Measurements from ENCODE around the gene SLC6A19.
A peak's percentile ranks its signal among the peaks of the same experiment; 100 is the strongest.

The SLC6A19 gene

DNA sequence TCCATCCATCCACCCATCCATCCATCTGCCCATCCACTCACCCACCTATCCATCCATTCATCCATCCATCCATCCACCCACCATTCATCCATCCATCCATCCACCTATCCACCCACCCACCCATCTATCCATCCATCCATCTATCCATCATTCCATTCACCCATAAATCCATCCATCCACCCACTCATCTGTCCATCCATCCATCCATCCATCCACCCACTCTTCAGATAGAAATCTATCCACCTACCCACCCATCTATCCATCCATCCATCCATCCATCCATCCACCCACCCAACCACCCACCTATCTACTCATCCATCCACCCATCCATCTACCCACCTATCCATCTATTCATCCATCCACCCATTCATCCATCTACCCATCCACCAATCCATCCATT, 35.0 kb upstream of the SLC6A19 start:
- DNase-seq: no peak

DNA sequence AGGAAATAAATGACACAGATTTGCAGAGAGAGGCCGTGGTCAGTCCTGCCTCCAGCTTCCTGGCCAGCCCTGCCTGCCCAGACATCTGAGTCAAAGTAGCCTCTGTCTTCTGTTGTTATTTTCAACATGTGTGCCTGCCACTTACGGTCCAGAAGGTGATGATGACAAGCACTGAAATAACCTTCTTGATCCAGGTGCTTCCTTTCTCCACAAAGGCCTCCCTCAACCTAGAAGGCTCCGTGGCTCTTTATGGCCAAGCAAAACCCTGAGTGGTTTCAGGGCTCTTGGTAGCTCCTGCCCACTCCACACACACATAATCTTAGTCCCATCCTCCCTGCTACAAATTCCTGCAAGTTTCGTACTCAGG, 34.1 kb upstream of the SLC6A19 start:
- no peak for DNase-seq

DNA sequence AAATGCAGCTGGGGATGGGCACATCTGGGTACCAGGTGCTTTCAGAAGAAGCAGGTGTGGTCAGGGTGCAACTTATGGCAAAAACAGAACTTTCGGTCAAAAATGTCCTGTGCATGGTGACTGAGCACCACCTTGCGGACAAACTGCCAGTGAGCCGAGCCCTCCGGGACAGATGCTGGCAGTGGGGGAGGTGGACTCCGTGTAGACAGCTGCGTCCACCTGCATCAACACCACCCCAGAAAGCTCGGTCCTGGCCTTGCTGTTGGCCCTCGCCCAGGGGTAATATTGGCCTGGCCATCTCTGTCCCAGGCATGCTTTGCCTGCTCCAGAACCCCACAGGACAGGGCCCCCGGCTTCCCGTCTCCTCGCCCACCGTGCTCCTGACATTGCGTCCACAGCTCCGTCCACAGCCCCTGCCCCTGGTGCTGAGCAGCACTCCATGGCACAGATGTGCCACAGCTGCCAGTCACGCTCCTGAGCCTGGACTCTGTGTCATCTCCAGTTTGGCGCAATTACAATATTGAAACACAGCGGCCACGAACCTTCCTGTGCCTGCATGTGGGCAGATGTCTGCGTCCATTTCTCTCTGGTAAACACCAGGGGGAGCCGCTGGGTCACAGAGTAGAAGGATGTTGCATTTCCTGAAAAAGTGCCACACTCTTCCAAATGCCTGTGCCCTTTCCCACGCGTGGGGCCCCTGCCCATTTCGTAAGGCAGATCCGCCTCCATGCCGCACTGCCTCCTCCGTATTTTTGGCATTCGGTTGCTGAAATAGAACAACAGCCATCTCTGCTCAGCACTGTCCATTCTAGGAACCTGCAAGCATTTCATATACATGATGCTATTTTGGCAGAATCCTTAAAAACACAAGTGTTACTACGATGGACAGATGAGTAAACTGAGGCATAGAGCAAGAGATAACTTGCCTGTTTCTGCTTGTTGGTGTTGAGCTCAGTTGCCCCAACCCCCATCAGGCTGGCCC, 33.4 kb upstream of the SLC6A19 start:
- peak; percentile 78 for DNase-seq

DNA sequence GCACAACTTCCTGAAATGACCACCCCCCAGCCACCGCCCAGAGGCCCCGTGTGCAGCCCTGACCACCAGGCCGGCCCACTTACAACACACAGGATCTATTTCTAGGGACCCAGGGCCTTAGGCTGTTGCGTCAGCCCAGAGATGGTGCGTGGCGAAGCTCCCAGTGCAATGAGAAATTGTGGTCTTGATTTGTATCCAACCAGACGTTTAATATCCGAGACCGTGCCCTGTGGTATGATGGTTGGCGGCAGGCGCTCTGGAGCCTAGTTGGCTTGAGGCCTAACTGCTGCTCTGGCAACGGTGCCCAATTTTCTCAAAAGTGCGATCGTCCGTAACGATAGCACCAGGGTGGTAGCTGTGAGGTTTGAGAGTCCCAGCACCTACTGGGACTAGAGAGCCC, 32.6 kb upstream of the SLC6A19 start:
- no peak for DNase-seq

DNA sequence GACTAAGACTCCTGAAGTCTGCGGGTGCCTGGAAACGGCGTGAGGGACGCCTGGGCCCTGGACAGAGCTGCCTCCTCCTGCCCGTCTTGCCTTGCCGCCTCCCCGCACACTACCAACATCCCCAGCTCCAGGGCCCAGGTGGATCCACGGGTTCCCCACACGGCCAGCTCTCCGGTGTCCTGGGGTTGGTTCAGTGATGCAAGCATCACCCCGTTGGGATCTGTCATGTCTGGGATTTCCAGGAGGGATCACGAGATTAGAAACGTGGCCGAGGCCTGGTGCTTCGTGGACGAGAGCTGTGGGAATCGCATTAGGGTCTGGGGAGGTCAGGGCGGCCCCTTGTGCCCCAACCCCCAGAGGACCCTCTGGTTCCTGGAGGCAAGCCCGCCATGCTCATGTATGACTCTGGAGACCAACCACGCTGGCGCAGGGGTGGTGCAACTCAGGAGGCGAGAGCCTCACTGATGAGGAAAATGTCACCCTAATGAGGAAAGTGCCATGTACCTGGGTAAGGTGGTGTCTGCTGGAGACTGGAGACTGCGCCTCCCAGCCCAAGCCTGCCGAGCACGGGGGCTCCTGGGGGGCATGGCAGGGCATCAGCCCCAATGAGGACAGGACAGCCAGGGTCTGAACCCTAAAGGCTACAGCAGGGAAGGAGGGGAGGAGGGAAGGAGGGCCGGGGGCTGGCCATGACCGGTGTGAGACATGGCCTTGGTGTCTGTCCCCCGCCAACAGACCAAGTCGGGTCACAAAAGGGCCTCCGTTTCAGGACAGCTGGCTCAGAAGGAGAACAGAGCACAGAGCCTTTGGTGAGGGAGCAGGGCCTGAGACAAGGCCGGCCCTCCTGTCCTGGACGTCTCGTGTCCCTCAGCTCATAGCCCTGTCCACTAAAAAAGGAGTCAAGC, 31.9 kb upstream of the SLC6A19 start:
- no peak for DNase-seq

DNA sequence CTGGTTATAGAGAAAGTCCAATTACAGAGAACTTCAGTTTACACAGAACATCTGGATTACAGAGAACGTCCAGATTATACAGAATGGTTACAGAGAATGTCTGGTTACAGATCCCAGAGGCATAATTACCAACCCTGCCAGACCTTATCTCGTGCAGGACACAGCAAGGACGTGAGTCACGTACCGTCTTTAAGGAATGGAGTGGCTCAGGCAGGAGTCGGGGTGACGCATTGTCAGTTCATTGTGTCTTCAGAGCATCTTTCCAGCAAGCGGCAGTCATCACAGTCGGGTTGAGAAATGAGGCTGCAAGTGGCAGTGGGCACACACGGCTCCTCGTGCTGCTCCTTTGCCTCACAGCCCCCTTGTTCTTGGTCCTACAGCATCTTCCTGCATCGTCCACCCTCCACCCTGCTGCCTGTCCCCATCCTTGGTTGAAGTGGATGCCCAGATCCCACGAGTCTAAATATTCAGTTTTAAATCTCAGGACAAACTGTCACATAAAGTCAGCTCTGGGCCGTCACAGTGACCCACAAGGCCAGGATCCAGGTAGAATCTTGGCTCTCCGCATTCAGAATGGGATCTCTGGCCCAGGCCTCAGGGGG, 30.0 kb upstream of the SLC6A19 start:
- no peak for DNase-seq

DNA sequence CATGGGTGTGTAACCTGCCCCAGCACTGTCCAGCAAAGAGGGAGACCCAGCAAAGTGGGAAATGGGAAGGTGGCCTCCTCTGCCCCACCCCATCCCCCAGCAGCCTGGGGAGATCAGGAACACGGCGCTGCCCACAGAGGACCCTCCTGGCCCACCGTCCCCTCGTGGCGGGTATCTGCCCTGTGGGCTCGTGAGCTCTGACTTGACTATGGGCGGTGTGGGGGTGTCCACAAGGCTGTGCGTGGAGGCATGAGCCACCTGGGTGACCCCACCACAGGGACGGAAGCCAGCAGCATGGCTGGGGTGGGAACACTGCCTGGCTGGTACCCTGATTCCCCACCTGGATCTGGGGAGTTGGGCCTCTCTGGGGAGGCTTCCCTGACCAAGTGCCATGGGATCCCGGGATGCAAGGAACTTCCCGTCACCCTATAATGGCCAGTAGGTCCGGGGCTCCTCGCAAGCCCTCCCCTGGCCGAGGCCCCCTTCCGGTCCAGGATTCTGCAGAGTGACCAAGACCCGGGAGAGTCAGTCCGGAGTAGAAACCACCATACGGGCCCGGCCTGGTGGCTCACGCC, 29.3 kb upstream of the SLC6A19 start:
- DNase-seq: no peak

DNA sequence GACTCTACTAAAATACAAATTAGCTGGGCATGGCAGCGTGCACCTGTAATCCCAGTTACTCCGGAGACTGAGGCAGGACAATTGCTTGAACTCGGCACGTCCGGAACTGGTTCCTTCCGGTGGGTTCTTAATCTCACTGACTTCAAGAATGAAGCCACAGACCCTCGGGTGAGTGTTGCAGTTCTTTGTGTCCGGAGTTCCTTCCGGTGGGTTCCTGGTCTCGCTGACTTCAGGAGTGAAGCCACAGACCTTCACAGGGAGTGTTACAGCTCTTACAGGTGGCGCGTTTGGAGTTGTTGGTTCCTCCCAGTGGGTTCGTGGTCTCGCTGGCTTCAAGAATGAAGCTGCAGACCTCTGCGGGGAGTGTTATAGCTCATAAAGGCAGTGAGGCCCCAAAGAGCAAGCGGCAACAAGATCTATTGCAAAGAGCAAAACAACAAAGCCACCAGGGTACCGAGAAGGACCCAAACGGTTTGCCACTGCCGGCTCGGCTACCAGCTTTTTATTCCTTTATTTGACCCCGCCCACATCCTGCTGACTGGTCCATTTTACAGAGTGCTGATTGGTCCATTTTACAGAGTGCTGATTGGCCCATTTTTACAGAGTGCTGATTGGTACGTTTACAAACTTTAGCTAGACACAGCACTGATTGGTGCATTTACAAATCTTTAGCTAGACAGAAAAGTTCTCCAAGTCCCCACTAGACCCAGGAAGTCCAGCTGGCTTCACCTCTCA, 28.6 kb upstream of the SLC6A19 start:
- DNase-seq: no peak

DNA sequence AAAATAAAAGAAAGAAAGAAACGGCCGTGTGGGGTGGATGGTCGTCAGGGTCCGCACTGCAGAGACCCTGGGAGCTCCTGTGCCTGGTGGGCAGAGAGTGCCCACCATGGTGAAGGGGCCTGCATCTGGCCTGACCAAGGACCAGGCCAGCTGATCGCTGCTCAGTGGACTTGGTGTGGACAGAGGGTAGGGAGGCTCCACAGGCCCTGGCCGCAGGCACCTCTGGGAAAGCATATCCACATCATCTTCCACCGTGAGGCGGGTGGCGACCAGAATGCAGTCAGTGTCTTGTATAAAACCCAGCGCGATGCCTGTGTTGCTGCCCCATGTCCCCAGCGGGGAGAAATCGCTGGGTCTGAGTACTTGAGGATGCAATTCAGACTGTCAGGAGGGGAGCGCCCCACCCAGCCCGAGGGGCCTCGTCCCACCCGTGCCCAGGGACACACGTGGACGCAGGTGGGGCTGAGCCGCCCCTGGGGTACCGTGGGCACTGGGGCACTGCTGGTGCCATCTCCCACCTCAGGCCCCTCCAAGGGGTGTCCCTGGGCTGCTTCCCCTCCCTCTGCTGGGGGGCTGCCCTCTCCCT, 27.8 kb upstream of the SLC6A19 start:
- no peak for DNase-seq

DNA sequence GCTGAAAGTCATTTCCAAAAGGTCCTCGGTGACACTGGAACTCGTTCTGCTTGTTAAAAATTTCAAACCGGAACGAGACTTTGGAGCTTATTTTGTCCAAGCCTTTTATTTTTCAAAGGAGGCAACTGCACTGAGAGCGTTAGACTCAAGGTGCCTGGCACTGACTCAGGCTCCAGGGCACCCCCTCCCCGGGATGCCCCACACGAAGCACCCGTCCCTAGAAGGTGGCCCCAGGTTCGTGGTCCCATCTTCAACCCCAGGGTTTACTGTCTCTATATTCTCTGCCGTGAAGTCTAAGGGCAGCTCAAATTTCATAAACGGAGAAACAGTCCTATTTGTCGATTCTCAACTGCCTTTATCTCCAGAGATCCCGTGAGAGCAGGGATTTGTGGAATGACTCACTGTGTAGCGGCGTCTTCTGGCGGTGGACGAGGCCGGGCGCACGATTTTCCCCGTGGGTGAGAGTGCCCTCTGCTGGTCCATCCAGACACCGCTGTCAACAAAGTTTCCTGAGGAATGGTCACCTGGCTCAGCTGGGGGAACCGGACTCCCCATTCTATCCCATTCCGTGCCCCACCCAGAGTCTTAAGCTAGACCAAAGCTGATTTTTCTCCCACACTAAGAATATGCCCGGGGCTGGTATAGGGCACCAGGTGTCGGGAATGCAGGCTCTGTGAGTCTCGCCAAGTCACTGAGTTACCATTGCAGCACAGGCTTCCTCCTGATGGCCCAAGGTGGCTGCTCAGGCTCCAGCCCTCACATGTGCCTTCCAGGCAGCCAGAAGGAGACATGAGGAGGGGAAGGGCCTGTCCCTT, 27.1 kb upstream of the SLC6A19 start:
- DNase-seq: no peak

DNA sequence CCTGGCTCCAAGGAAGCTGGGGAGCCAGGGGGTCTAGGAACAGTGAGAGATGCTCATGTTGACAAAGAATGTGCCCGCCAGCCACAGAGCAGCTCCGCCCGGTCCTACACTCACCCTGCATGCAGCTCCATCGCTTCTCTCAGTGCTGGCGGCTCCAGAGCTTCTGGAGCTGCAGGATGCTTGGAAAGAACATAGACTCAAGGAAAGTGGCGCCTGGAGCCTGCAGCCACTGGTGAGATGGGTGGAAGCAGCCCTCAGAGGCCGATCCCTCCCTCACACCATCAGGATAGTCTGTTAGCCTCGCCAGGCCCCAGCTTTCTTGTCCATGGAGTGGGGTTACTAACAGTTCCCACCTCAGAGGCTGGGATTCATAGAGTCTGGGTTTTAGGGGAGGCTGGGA, 26.4 kb upstream of the SLC6A19 start:
- DNase-seq: no peak

DNA sequence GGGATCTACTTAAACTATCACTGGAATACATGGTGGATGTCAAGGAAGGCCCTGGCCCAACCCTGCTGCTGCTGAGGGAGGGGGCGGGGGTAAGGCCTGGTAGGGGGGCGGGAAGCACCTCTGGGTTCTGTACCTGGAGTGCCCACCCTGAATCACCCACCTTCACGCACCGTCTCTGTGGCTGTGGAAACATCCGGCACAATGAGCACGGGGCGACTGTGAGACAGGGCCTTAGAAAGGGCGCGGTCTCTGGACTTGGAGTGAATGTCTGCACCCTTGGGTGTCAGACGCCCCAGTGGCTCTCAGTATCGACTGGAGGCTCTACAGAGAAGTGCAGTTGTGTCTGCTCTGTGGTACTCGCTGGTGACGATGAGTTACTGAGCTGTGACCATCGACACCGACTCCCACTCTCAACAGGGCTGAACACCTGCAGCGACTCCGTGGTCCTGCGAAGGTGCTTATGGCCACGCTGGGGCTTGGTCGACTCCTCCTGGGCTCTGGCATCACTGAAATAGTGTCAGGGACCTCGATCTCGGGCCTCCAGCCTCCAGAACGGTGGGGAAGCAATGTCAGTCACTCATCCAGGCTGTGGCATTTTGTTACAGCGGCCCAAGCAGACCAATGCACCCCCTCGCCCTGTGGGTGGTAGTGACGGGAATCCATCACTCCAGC, 25.5 kb upstream of the SLC6A19 start:
- no peak for DNase-seq

DNA sequence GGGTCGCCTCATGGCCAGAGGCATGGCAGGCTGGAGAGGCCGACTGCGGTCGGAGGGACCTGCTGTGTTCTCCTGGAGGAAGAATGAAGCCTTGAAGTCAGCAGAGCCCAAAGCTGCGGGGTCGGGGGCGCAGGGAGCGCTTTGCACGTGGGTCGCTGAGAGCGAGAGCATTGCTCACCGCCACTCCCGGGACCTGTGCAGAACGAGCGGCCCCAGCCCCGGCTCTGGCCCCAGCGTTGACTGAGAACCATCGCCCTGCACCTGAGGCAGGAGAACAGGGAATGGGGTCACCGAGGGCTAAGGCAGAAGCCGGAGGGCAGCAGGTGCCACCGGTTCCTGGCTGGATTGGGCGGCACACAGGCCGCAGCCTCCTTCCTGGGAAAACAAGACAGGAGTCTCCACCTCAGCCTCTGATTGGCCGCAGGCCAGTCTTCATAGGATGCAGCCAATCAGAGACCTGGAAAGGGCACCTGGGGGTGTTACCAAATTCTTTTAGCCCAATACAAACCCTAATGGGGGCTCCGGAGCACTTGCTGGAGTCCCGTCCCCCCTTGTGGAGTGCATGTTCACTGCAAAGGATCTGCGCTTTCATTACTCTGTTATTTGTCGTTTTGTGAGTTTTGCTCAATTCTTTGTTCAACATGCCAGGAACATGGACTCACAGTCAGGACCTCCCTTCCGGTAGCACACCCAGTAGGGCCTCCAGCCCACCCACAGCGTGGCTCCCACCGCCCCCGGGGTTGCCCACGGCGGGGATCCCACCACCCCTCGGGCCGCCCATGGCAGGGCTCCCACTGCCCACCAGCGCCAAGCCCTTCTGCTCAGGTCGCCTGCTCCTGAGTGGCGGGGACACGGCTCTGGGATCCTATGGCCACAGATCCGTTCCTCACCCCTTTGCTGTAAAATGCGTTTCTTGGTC, 24.7 kb upstream of the SLC6A19 start:
- DNase-seq: no peak

DNA sequence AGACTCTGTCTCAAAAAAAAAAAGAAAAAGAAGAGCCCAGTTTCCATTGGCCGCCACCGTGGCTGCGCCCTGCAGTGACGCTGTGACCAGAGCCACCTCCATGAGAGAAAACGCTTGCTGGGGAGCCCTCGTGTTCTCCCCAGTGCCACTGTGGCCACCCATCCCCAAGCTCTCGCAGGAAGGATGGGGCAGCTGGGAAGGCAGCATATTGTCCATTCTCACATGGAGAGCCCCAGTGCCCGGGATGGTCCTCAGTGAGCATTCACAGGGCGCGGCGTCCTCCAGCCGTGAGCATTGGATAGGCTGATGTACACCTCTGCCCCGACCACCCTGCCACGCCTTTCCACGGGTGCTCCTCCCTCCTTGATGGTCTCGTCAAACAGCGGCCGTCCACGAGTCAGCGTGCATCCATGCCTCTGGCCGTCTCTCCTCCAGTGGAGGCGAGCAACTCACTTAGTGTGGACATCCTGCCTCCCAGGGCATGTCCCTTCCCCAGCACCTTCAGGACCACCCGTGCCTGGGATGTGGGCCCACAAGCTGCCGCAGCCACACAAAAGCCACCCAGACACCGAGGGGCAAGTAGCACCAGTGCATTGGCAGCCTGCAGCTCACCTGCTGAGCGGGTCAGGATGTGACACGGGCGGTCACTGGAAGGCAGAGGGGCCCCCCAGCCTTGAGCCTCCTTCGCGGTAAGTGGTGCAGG, 23.4 kb upstream of the SLC6A19 start:
- DNase-seq: no peak

DNA sequence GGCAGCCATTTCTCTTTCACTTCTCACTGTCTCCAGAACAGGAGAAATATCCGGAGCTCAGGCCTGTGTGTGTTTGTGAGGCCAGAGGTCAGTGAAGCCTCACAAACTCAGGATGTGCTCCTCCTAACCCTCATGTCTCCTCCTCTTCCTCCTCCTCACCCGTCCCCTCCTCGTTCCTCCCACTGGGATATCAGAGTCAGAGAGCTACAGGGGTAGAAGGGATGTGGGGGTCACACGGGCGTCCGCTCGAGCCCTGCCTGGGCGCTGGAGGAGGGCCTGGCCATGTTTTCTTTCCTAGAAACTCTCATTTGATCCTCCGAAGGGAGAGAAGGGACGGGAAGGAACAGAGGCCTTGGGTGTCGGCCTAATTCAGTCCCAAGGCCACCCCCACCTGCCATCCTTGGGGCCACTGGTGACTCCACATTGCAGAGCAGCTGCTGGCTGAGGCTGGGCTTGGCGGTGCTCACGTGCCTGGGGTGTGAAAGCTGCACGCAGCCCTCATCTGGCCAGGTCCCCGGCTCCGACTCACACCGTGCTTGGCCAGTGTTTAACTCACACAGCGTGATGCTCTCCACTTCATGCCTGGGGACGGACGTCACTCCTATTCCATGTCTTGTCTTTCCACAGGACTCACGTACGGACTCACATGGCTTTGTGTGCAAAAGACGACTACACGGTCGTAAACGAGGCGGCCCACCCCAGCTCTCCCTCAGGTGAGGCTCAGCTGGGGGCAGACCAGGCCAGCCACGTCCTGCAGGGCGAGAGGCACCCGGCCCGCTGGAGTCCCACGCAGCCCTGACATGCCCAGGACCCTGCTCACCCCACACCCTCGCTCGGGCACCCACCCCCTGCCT, 22.6 kb upstream of the SLC6A19 start:
- no peak for DNase-seq

DNA sequence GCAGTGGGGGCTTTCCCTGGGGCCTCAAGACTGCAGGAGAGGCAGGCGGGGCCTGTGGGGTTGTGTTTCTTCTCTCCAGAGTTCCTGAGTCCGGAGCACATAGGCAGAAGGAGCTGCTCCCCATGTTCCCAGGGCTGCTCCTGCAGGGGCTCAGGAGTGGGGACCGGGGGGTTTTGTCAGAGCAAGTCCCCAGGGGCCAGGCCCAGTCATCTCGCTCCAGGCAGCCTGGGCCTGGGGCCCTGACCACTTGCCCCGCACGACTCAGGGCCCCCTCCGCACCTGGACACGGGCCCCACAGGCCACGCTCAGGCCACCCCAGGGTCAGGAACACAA, 22.0 kb upstream of the SLC6A19 start:
- DNase-seq: no peak

DNA sequence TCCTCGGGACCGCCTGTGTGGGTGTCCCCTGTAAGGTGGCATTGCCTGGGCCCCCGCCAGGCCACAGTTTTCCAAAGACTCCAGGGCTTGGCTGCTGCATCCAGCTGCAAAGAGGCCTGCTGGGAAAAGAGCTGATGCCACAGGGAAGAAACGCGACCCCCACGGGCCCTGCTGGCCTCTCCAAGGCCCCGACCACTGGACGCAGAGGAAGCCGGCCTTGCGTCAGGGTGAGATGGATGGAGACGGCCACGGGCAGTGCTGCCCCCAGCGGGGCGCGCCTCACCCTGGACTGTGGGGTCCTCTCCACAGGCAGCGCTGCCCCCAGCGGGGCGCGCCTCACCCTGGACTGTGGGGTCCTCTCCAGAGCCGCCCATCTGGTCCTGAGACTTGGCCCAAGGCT, 21.3 kb upstream of the SLC6A19 start:
- no peak for DNase-seq

DNA sequence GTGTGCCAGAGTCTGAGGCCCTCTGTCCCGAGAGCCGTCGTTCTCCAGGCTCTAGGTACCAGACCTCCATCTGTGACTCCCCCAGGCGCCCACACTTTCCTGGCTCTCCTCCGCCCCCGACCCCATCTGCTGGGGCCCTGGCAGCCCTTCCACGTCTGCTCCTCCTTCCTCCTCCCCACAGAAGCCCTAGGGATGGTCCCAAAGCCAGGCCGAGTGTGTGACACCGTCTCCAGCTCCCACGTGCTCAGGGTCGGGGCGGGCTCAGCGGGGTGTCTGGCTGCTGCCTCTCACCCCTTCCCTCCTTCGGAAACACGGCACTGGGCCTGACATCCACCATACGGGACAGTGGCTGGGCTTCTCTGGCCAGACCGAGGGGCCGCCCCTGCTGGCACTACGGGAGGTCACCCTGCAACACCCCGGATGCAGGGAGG, 20.5 kb upstream of the SLC6A19 start:
- DNase-seq: no peak

Measured in left hindlimb (tissue), 1 donor.